ENCODE data around the gene PIP5K1C. TPM values are rescaled to one million over a fixed set of nuclear protein-coding genes. Genes with fewer than 3 reads are reported as not detected.

The PIP5K1C gene
- total and polyA plus RNA-seq, 10 of the 15 experiments (the other 5 are each of a cell fraction or from before 2014, with no cell fraction given) = 0.39 to 19.6 (median 5.3) TPM

GRCh38 chr19:3603121-3603811, 97.0 kb downstream of the PIP5K1C start:
- Histone ChIP-seq H3K79me2 (ENCODE audit: control insufficient read depth, insufficient read depth, low read length) (no peaks in the 10 kb centered on the region), H2AFZ (ENCODE audit: control insufficient read depth, low read depth, low read length) (no peak overlapping the region), H3K9me3 (replicated peaks; ENCODE audit: control insufficient read depth, insufficient read depth, low read length) (no peaks in the 10 kb centered on the region), H3K4me2 (ENCODE audit: control insufficient read depth, insufficient read depth) (no peak overlapping the region), H3K9ac (ENCODE audit: control insufficient read depth, insufficient read depth, low read length) (no peak overlapping the region), H3K36me3 (ENCODE audit: control insufficient read depth in 2 of 2, insufficient read depth in 2 of 2, low read length in 1 of 2) (no peaks in the 10 kb centered on the region), H3K27me3 (replicated peaks in 1 of 2; ENCODE audit: control insufficient read depth in 2 of 2, insufficient read depth in 2 of 2, low read length in 1 of 2) (no peaks in the 10 kb centered on the region), H3K4me1 (ENCODE audit: control insufficient read depth, insufficient read depth, low read length) (peaks cover 12% of the 10 kb centered on the region), H4K20me1 (ENCODE audit: control insufficient read depth, insufficient read depth) (no peaks in the 10 kb centered on the region), H3K4me3 (no peak overlapping the region), H3K27ac (ENCODE audit: control insufficient read depth, insufficient read depth) (no peak overlapping the region)
- intact Hi-C loops (cut with micrococcal nuclease; ENCODE audit: unreplicated experiment) = no loop called here
- ChIA-PET RAD21 (ENCODE audit: unreplicated experiment) (no interaction called here), SMC1A (ENCODE audit: uncharacterized antibody, unreplicated experiment) (no interaction called here), POLR2A (interaction anchor here (0.7 kb wide), 1 partner anchor 56 kb away, joined by 4 read pairs; no protein-coding TSS in a partner anchor), CTCF (no interaction called here)
- WGBS (ENCODE audit: insufficient coverage, insufficient replicate concordance, low lambda C conversion rate, missing lambda C conversion rate) = 78% methylated on average over 23 of the region's 23 CpGs
- FAIRE-seq (no peak), ATAC-seq (no peak), DNase-seq (ENCODE audit: low read depth, low spot score) (no peak)
- no TSS peak for BruUV-seq (replicated peaks)
- in situ Hi-C loops (cut with MboI) = no loop called here
- TF ChIP-seq ZBTB11 (CRISPR knock-in tag; IDR thresholded peaks at IDR 0.05) (no peak), HDAC6 (IDR thresholded peaks at IDR 0.05; ENCODE audit: unreplicated experiment) (no peak), GABPA (IDR thresholded peaks at IDR 0.05; ENCODE audit: low read depth) (no peak), PAX8 (IDR thresholded peaks at IDR 0.05) (no peak), SMARCA5 (IDR thresholded peaks at IDR 0.05) (no peak), JUND (IDR thresholded peaks at IDR 0.05; ENCODE audit: low read depth, low read length) (no peak), HCFC1 (IDR thresholded peaks at IDR 0.05; ENCODE audit: low read length) (no peak), SUPT20H (IDR thresholded peaks at IDR 0.05; ENCODE audit: borderline replicate concordance, control insufficient read depth, low read depth, low read length) (no peak), EZH2 (IDR thresholded peaks at IDR 0.05; ENCODE audit: borderline replicate concordance, control insufficient read depth, low read depth, low read length) (no peak), MLLT1 (IDR thresholded peaks at IDR 0.05) (no peak), E2F8 (IDR thresholded peaks at IDR 0.05; ENCODE audit: low read depth, partially characterized antibody) (no peak), BHLHE40 (IDR thresholded peaks at IDR 0.05; ENCODE audit: borderline replicate concordance in 1 of 2, low read depth in 2 of 2, low read length in 1 of 2) (no peak), ESRRA (IDR thresholded peaks at IDR 0.05; ENCODE audit: low read length) (no peak)
